HG03064 (cell line): ENCODE measurements around the gene C17orf67.

Experiments
- ATAC-seq: cut with Tn5 transposase; IDR thresholded peaks from one replicate; pipeline ENCODE4 v1.9.1; 2021; ENCODE audit warnings: low read depth; ENCODE audit not compliant: unreplicated experiment

The C17orf67 gene

GRCh38 chr17:56833809-56834379, at the start of gene C17orf67, which contains the start of gene DGKE:
C17orf67 (minus strand) TSS chr17:56833920; CDS start chr17:56815810, 18,110 bp downstream.
DGKE (plus strand) TSS chr17:56834151; CDS start chr17:56834796, 645 bp downstream.
- ATAC-seq = peak; percentile 63

- ATAC-seq = no peak
These were observed 48.1 kb upstream of the C17orf67 start for GRCh38 chr17:56881685-56882295.

GRCh38 chr17:56880571-56880970, 46.9 kb upstream of the C17orf67 start:
- no peak for ATAC-seq

GRCh38 chr17:56880133-56880532, 46.4 kb upstream of the C17orf67 start:
- ATAC-seq = no peak

DNA sequence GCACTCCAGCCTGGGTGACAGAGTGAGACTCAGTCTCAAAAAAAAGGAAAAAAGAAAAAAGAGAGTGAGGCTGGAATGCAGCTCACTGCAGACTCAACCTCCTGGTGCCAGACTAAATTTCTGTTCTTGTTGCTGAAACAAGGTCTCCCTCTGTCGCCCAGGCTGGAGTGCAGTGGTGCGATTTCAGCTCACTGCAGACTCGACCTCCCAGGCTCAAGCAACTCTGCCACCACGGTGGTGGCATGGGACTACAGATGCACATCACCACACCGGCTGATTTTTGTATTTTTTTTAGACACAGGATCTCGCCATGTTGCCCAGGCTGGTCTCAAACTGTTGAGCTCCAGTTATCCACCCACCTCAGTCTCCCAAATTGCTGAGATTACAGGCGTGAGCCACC, 45.6 kb upstream of the C17orf67 start:
- ATAC-seq = no peak

- ATAC-seq = no peak
These were observed 43.1 kb upstream of the C17orf67 start for GRCh38 chr17:56876766-56877179.

DNA sequence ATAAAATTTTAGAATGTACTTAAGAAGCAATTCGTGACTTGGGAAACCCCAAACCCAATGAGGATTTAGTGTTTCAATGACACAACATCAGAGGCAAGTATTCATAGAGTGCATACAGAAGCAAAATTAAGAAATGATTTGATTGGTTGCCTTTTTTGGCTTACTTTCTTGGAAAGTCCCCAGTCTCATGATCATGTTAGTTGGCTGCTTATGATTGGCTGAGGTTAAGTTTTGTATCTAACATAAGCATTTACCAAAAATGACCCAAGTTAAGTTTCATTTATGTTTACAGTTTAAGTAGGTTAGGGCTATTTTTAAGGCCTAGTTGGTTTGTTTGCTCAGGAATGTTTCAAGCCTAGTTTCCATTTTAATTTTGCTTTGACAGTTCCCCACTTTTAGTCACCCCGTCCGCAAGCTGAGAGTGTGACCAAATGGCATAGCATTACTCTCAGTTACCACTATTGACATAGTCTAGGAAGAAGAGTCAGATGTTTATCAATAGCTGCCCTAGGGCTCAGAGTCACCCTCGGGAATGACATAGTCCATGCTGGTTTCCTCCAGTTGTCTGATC, 36.4 kb upstream of the C17orf67 start:
- no peak for ATAC-seq

GRCh38 chr17:56868716-56869115, 35.0 kb upstream of the C17orf67 start:
- no peak for ATAC-seq

- ATAC-seq = no peak
These were observed 34.2 kb upstream of the C17orf67 start for GRCh38 chr17:56867948-56868376.

GRCh38 chr17:56866496-56866895, 32.8 kb upstream of the C17orf67 start:
- no peak for ATAC-seq

- ATAC-seq = no peak
These were observed 32.4 kb upstream of the C17orf67 start for GRCh38 chr17:56866076-56866475.

GRCh38 chr17:56863974-56864373, 30.3 kb upstream of the C17orf67 start:
- no peak for ATAC-seq

DNA sequence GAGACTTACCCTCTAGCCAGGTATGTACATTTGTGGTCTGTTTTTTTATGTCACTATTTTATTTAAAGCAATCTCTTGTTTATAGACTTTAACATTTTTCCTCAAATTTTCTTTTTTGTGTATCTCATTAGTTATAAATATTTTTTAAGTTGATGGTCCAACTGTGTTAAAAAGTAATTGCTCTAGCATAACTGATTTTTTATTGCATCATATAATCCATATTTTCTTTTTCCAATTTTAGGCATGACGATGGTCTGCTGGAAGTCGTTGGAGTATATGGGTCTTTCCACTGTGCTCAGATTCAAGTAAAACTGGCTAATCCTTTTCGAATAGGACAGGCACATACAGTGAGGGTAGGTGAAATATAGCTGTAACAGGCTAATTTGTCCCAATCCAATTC, 28.2 kb upstream of the C17orf67 start:
- ATAC-seq = no peak

- no peak for ATAC-seq
These were observed 17.3 kb upstream of the C17orf67 start for GRCh38 chr17:56851008-56851407.

GRCh38 chr17:56850591-56850990, 16.9 kb upstream of the C17orf67 start:
- no peak for ATAC-seq

GRCh38 chr17:56849131-56849530, 15.4 kb upstream of the C17orf67 start:
- no peak for ATAC-seq

GRCh38 chr17:56847106-56847505, 13.4 kb upstream of the C17orf67 start:
- ATAC-seq = no peak

DNA sequence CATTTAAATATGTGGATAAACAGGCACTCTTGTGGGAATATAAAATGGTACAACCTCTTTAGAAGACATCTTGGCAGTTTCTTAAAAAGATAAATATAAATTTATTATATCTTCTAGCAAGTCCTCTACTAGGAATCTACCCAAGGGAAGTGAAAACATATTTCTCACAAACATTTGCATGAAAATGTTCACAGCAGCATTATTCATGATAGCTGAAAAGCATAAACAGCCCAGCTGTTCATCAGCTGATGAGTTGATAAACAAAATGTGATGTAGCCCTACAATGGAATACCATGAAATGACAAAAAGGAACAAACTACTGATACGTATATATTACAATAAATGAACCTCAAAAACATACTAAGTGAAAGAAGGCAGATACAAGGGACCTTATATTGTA, 12.2 kb upstream of the C17orf67 start:
- no peak for ATAC-seq

DNA sequence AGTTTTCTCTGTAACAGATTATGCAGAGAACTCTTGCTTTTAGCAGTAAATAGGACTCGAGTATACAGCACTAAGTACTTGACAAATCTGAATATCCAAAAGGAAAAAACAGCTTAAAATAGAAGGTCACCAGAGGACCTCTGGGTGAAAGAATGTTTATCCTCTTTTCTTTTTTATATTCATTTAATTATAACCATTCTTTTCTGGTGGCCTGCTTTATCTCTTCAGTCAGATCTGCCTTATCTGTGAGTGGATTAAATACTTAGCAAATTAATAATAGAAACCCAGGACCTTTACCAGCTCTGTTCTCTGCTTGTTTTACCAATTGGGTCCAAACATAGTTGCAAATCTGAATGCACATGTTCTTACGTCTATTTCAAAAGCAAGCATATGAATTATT, 8.9 kb upstream of the C17orf67 start:
- no peak for ATAC-seq

GRCh38 chr17:56838687-56839086, 5.0 kb upstream of the C17orf67 start:
- ATAC-seq = no peak

GRCh38 chr17:56835264-56835585, 1.5 kb upstream of the C17orf67 start:
- no peak for ATAC-seq
